HG02642 (cell line): ENCODE data around the gene NPBWR2.
"Not testable (repeated sequence)": the region's sequence is repeated elsewhere in the genome, so short reads cannot be mapped to it uniquely, and the experiment has no call there.

Experiments
- ATAC-seq: cut with Tn5 transposase; IDR thresholded peaks from one replicate; pipeline ENCODE4 v1.9.1; 2021; ENCODE audit warnings: mild to moderate bottlenecking; ENCODE audit not compliant: unreplicated experiment, poor library complexity

NPBWR2 gene

GRCh38 chr20:64144144-64144912 is 37.0 kb upstream of the NPBWR2 start:
- no peak for ATAC-seq

- no peak for ATAC-seq
Measured at GRCh38 chr20:64143018-64143801, 35.8 kb upstream of the NPBWR2 start.

- ATAC-seq = no peak
Measured at GRCh38 chr20:64142590-64142989, 35.2 kb upstream of the NPBWR2 start.

GRCh38 chr20:64140956-64141355 is 33.6 kb upstream of the NPBWR2 start:
- ATAC-seq = no peak

- no peak for ATAC-seq
Measured at GRCh38 chr20:64140061-64140931, 32.9 kb upstream of the NPBWR2 start.

- ATAC-seq = no peak
Measured at GRCh38 chr20:64139199-64140060, 32.1 kb upstream of the NPBWR2 start.

GRCh38 chr20:64138276-64138815 is 31.0 kb upstream of the NPBWR2 start:
- ATAC-seq = no peak

- no peak for ATAC-seq
Measured at GRCh38 chr20:64137598-64138031, 30.2 kb upstream of the NPBWR2 start.

GRCh38 chr20:64136004-64136710 is 28.8 kb upstream of the NPBWR2 start:
- no peak for ATAC-seq

GRCh38 chr20:64134744-64135143 is 27.4 kb upstream of the NPBWR2 start:
- ATAC-seq = not testable (repeated sequence)

- no peak for ATAC-seq
Measured at GRCh38 chr20:64133951-64134407, 26.6 kb upstream of the NPBWR2 start.

- no peak for ATAC-seq
Measured at GRCh38 chr20:64131406-64131805, 24.0 kb upstream of the NPBWR2 start.

- no peak for ATAC-seq
Measured at GRCh38 chr20:64130876-64131275, 23.5 kb upstream of the NPBWR2 start.

GRCh38 chr20:64130271-64130670 is 22.9 kb upstream of the NPBWR2 start:
- no peak for ATAC-seq

GRCh38 chr20:64129146-64129782 is 21.9 kb upstream of the NPBWR2 start:
- ATAC-seq = no peak

- not testable (repeated sequence) for ATAC-seq
Measured at GRCh38 chr20:64123517-64123916, 16.2 kb upstream of the NPBWR2 start.

GRCh38 chr20:64122927-64123326 is 15.6 kb upstream of the NPBWR2 start:
- not testable (repeated sequence) for ATAC-seq

- no peak for ATAC-seq
Measured at GRCh38 chr20:64121586-64121985, 14.2 kb upstream of the NPBWR2 start.
